C4-2B (cell line): ENCODE measurements around the gene ZBTB40.

ENCODE experiments used
- CTCF ChIP-seq: fragments of 450-650 bp; conservative IDR thresholded peaks from 2 replicates; pipeline ENCODE4 v1.5.1; 2017; ENCODE audit warnings: mild to moderate bottlenecking
- ZFX ChIP-seq: fragments of 450-650 bp; IDR thresholded peaks from 2 replicates; pipeline ENCODE4 v1.6.1; 2017

DNA sequence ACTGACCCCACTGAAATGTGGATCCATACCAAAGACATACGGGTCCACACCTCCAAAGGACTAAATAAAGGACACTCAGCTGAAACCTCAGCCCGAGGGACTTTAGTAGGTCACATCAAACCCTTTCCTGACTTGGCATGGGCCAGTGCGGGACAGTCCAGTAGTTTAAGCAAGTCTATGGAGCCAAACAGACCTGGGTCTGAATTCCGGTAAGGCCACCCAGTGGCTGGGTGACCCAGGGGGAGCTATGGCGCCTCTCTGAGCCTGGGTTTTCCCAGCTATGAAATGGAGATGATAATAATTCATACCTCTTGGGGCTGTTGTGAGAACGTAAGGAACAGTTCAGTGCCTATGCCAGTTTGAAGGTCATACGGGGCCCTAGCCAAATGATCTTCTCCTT, 36.2 kb upstream of the ZBTB40 start:
- no peak for TF ChIP-seq CTCF
- TF ChIP-seq ZFX: no peak
